AG09309 (cell line): Measurements from ENCODE around the gene NDST1.

Experiments
- DNase-seq: peaks from one replicate; pipeline ENCODE4 v3.0.0-alpha.2; 2010; ENCODE audit warnings: low read depth
- H3K4me3 ChIP-seq: 2 replicates; pipeline ENCODE4 v1.5.1; 2011; ENCODE audit warnings: mild to moderate bottlenecking, low read depth, low read length, moderate library complexity; ENCODE audit not compliant: control insufficient read depth
- TF ChIP-seq, protein P1 (sequence below): IDR thresholded peaks from 2 replicates; pipeline ENCODE4 v1.5.1; 2011; ENCODE audit warnings: mild to moderate bottlenecking, low read depth, low read length, inconsistent platforms; ENCODE audit not compliant: insufficient read depth, control insufficient read depth; ENCODE audit errors: missing control alignments

NDST1 gene

DNA sequence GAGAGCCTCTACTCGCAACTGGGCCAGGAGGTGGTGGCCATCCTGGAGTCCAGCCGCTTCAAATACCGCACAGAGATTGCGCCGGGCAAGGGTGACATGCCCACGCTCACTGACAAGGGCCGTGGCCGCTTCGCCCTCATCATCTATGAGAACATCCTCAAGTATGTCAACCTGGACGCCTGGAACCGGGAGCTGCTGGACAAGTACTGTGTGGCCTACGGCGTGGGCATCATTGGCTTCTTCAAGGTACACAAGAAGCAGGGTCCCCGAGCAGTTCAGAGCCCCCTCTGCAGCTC, 13.5 kb downstream of the NDST1 start:
- TF ChIP-seq, protein P1, sequence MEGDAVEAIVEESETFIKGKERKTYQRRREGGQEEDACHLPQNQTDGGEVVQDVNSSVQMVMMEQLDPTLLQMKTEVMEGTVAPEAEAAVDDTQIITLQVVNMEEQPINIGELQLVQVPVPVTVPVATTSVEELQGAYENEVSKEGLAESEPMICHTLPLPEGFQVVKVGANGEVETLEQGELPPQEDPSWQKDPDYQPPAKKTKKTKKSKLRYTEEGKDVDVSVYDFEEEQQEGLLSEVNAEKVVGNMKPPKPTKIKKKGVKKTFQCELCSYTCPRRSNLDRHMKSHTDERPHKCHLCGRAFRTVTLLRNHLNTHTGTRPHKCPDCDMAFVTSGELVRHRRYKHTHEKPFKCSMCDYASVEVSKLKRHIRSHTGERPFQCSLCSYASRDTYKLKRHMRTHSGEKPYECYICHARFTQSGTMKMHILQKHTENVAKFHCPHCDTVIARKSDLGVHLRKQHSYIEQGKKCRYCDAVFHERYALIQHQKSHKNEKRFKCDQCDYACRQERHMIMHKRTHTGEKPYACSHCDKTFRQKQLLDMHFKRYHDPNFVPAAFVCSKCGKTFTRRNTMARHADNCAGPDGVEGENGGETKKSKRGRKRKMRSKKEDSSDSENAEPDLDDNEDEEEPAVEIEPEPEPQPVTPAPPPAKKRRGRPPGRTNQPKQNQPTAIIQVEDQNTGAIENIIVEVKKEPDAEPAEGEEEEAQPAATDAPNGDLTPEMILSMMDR: no peak
- H3K4me3 ChIP-seq: no peak overlapping the region
- DNase-seq: no peak

DNA sequence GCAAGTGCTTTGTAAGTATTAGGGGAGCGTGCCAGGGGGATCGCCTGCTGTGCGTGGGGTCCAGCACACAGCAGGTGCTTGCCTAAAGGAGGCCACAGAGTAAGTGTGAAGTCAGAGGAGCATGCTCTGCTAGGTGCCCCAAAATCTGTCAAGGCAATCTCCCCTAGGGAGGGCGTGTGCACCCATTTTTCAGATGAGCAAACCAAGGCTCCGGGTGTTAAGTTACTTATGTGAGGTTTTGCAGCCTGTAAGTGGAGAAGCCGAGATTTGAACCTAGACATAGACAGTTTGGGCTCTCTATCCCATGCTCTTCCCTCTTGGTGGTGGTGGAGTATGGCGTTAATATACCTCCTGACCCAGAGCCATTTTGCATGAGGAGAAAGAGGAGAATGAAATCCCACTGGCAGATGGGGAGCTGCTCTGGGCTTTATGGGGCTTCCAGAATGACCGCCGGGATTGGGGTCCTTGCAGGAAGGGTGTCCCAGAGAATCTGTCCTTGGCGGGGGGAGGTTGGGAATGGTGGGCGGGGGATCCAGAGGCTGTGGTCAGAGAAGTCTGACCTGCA, 14.1 kb downstream of the NDST1 start:
- H3K4me3 ChIP-seq: no peak overlapping the region
- no peak for DNase-seq

DNA sequence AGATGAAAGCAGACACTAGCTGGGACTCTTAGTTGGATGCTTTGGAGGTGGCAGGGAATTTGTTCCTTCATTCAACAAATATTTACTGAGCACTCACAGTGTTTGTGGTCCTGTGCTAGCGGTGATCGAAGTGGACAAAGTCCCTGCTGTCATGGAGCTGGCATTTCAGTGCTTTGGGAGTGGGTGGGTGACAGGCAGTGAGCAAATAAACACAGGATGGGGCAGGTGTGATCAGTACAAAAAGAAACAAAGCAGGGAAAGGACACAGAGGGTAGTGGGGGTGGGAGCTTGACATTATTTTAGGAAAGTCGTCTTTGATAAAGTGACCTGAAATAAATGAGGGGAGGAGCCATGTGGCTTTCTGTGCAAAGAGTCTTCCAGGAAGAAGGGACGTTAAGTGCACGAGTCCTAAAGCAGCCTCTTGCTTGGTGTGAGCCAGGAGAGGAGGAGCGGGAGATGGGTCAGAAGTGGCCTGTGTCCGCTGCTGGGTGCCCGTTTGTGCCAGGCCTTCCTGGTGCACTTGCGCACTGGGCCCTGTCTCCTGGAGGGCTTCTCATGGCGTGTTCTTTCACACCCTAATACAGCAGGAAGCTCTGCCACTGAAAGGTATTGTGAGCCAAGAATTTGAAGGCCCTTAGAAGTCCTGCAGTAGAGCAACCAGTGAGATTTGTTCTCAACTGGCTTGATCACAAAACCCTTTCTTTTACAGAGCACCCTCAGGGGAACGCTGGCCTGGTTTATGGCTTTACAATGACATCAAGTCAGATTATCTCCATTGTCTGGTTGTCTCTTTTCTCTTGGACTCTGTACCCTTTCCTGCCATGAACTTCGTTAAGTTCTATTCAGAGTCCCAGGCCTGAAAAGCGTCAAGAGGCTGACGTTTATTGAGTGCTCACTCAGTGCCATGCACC, 14.8 kb downstream of the NDST1 start:
- TF ChIP-seq, protein P1: no peak
- no peak for DNase-seq
- no peak overlapping the region for H3K4me3 ChIP-seq

More for the DNA sequence above, 14.1 kb downstream of the NDST1 start:
- TF ChIP-seq, protein P1: no peak

DNA sequence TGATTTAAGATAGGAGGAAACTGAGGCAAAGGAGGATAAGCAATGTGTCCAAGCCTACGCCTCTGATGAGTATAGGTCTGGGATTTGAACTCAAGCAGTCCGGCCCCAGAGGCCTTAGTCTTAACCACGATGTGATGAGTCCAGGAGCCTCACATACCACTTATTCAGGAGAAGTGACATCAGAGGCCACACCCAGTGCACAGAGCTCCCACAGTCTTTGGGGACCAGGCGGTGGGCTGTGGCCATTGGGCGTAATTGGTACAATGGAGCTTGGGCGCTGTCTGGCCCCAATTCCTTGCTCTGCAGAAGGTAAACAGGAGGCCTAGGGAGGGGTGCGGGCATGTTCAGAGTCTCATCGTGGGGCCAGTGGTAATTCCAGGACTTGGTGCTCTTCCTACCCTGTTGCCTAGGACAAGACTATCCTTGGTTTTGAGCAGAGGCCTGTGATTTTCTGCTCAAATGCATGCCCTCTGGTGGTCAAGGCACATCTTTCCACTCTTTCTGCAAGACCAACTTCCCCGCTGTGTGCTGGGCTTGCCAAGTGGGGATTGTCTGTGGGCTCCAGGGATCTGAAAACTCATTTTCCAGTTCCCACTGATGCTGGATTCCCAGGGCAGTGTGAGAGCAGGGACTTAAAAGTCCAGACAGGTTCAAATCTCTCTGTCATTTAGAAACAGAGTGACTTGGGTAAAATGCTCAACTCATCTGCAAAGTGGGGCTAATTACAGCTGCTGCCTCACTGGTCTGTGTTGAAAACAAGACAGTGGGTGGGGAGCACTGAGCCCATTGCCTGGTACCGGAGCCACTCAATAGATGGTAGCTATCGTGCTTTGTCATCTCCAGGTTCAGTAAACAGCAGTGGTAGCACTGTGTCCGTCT, 15.8 kb downstream of the NDST1 start:
- peak; percentile 58 for DNase-seq
- no peak overlapping the region for H3K4me3 ChIP-seq
- TF ChIP-seq, protein P1: peak; percentile 73

DNA sequence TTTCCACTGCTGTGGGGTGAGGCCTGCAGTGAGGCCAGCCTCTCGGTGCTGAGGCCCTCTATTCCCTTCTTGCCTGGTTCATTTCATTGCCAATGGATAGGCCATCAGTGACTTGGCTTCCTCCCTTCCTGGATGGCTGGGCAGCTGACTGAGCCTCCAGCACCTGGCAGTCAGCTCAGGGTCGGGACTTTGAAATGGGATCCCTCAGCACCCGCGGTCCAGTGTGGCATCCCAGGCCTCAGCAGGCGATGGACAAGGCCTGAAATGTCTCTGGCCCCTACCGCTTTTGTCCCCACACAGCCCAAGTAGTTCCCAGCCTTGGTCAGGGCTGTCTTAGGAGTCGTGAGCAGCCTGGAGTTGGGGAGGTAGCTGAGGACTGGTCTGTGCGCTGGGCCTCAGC, 17.2 kb downstream of the NDST1 start:
- TF ChIP-seq, protein P1: no peak
- H3K4me3 ChIP-seq: no peak overlapping the region
- DNase-seq: no peak

DNA sequence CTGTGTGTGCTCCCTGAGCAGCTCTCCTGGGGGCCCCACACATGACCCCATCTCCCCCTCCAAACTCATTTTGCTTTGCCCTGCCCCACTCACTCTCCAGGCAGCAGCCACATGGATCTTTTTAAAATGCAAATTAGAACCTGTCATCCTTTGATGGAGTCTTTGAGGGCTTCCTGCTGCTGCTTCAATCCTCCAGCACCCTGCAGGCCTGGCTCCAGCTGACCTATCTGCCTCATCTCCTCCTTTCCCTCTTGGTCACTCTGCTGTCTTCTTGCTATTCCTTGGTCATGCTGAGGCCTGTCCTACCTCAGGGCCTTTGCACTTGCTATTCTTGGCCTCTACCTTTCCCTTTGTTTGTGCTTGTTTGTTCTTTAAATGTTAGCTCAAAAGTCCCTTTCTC, 17.9 kb downstream of the NDST1 start:
- TF ChIP-seq, protein P1: no peak
- DNase-seq: no peak
- H3K4me3 ChIP-seq: no peak overlapping the region
